Spleen (tissue), 11 donors: ENCODE measurements around the gene GVQW3. TPM values are rescaled to one million over a fixed set of nuclear protein-coding genes. Genes with fewer than 3 reads are reported as not detected.
A peak's percentile ranks its signal among the peaks of the same experiment; 100 is the strongest.

Source experiments
- DNase-seq: peaks from one replicate; pipeline ENCODE4 v3.0.0-alpha.2; 2020
- H3K27ac ChIP-seq, 8 donors: fragments of 200-600 bp; sonication (generic) in 7 of 8; 1 replicate in 4 of 8; 2 replicates in 4 of 8; pipeline versions ENCODE4 v1.5.0 to v1.8.0; 2016 to 2021; ENCODE audit warnings: inconsistent platforms in 4 of 8, mild to moderate bottlenecking in 4 of 8, moderate library complexity in 1 of 8
- H3K27me3 ChIP-seq, 7 donors: fragments of 200-600 bp; sonication (generic) in 6 of 7; replicated peaks in 1 of 7; 1 replicate in 4 of 7; 2 replicates in 3 of 7; pipeline versions ENCODE4 v1.5.0 to v1.8.0; 2016 to 2021; ENCODE audit warnings: inconsistent platforms in 3 of 7, mild to moderate bottlenecking in 1 of 7
- H3K36me3 ChIP-seq, 6 donors: fragments of 200-600 bp; sonication (generic) in 5 of 6; 1 replicate in 4 of 6; 2 replicates in 2 of 6; pipeline versions ENCODE4 v1.5.0 to v1.8.0; 2016 to 2021; ENCODE audit warnings: inconsistent platforms in 2 of 6
- H3K4me1 ChIP-seq, 6 donors: fragments of 200-600 bp; sonication (generic) in 5 of 6; 1 replicate in 3 of 6; 2 replicates in 3 of 6; pipeline versions ENCODE4 v1.5.0 to v1.8.0; 2016 to 2021; ENCODE audit warnings: inconsistent platforms in 3 of 6
- H3K4me3 ChIP-seq, 8 donors: fragments of 200-600 bp; sonication (generic) in 7 of 8; 1 replicate in 4 of 8; 2 replicates in 4 of 8; pipeline versions ENCODE4 v1.5.0 to v1.8.0; 2016 to 2021; ENCODE audit warnings: inconsistent platforms in 4 of 8, mild to moderate bottlenecking in 4 of 8, moderate library complexity in 2 of 8
- H3K9me3 ChIP-seq, 8 donors: fragments of 200-600 bp; sonication (generic) in 7 of 8; 1 replicate in 4 of 8; 2 replicates in 4 of 8; pipeline versions ENCODE4 v1.5.0 to v1.8.0; 2016 to 2021; ENCODE audit warnings: inconsistent platforms in 4 of 8
- POLR2A ChIP-seq, 3 donors: fragments of 450-650 bp; IDR thresholded peaks; one replicate each; pipeline ENCODE4 v1.5.1; 2017; ENCODE audit warnings: antibody characterized with exemption in 3 of 3, mild to moderate bottlenecking in 1 of 3
- POLR2AphosphoS5 ChIP-seq, 3 donors: sonication (generic); formaldehyde crosslinking; IDR thresholded peaks; one replicate each; pipeline ENCODE4 v1.5.1; 2017; ENCODE audit warnings: antibody characterized with exemption in 3 of 3
- WGBS, 5 donors: extraction: QIAGEN DNeasy Blood & Tissue Kit in 3 of 5; methylation state at CpG; one replicate each; pipeline versions ENCODE4 v1.1.5 to v1.1.7; 2013 to 2018; 5-methylcytosine and 5-hydroxymethylcytosine counted together
- intact Hi-C: fragments of 100-400 bp; cut with DNase I; formaldehyde crosslinking; loops from one replicate; pipeline ENCODE4 v1.15.0; 2023; ENCODE audit warnings: low total_unique reads
- polyA plus RNA-seq, 3 donors: library from polyadenylated mRNA; stranded (reverse); fragments of 200-250 nt; gene quantifications; one replicate each; pipeline ENCODE4 v1.2.1, GENCODE V29; 2013
- total RNA-seq, 7 donors: library from RNA; depleted of rRNA in 3 of 7; stranded (reverse); fragments of >200 nt in 3 of 7; fragmentation: NEBNext Ultra II Directional in 4 of 7; extraction: Animal tissue kit (Norgen Biotek cat#: 25700) in 4 of 7; gene quantifications; one replicate each; pipeline versions ENCODE4 v1.1.0 to v1.2.1, GENCODE V29; 2016 to 2021
- TF ChIP-seq, protein P1 (sequence below), 11 experiments: fragments of 200-600 bp in 7 of 11; fragments of 450-650 bp in 4 of 11; sonication (generic) in 4 of 11; IDR thresholded peaks in 8 of 11; conservative IDR thresholded peaks in 3 of 11; 1 replicate in 7 of 11; 2 replicates in 4 of 11; pipeline versions ENCODE4 v1.4.0 to v1.8.0; 2016 to 2021; ENCODE audit warnings: antibody characterized with exemption in 11 of 11, inconsistent platforms in 4 of 11, mild to moderate bottlenecking in 1 of 11
- donor health status: healthy with polysubstance abuse.
- donor health status: DM: no; HTN: no; CAD: no; lungs with moderate emphysema.
- donor health status: DM: no; HTN: no; CAD: no.
- donor health status: Bipolar disorder and iron deficiency.
- donor health status: healthy.
- donor health status: DM: no; HTN: no; CAD: no.
- donor health status: DM: yes; HTN: yes; CAD: no.

GVQW3 gene
- total and polyA plus RNA-seq, 10 donors: 0.35 to 5.6 (median 4.0) TPM

DNA sequence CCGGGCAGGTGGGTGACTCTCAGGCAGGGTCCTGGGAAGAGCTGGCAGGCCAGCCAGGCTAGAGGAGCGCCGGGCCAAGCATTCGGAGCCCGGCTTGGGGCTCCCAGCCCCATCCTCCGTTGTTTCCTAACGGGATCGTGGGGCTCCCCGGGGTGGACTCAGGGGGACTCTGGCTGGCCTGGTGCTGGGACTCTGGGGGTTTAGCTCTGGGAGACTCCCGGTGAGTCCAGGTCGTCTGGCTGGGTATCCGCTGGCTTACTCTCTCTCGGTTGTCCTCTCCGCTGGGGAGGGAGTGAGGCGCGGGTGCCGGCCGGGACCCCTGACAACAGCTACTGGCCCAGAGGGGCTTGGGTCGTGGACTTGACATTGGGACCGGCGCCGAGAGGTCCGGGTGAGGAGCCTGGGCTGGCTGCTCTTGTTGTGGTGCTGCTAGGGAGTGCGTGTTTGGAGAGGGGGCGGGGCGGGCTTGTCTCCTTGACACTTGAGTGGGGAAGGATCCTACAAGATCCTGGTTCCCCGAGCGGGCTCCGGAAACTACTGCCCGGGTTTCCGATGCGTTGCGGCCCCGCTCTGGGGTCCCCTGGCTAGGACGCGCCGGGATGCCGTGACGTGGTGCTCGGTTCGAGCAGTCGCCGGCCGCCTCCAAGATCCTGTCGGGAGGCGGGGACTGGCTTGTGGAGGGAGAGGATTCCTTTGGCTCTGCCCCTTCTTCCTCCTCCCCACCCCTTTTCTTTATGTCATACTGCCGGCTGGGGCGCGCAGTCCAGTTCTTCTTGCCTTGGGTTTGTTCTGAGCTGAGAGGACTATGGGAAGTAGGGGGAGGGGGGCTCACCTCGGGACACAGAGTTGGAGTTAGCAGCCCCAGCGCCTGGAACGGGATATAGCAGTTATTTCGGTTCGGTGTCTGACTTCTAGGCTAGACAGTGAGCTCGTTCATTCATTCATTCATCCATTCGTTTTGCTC, 64.3 kb downstream of the GVQW3 start:
- no peaks in the 10 kb centered on the region for H3K27me3 ChIP-seq
- peaks cover 13 to 59% (median 27%) of the 10 kb centered on the region in 6 donors for H3K4me1 ChIP-seq
- peak overlapping the region; percentile 83 to 95 (median 93) for H3K27ac ChIP-seq
- H3K4me3 ChIP-seq: peak overlapping the region; percentile 86 to 100 (median 98)
- peaks cover 0 to 48% (median 18%) of the 10 kb centered on the region in 6 donors for H3K36me3 ChIP-seq
- H3K9me3 ChIP-seq: no peaks in the 10 kb centered on the region
- DNase-seq: peak; percentile 92
- WGBS, 5 donors: 0 to 1% (median 0%) methylated on average over 31 to 56 of the region's 56 CpGs
- intact Hi-C loops: no loop called here
- TF ChIP-seq POLR2AphosphoS5 (IDR thresholded peaks at IDR 0.05) (peak; percentile 66 to 83 (median 78)), POLR2A (IDR thresholded peaks at IDR 0.05) (peak in 1 of 3 donors; percentile 12)
- TF ChIP-seq, protein P1, sequence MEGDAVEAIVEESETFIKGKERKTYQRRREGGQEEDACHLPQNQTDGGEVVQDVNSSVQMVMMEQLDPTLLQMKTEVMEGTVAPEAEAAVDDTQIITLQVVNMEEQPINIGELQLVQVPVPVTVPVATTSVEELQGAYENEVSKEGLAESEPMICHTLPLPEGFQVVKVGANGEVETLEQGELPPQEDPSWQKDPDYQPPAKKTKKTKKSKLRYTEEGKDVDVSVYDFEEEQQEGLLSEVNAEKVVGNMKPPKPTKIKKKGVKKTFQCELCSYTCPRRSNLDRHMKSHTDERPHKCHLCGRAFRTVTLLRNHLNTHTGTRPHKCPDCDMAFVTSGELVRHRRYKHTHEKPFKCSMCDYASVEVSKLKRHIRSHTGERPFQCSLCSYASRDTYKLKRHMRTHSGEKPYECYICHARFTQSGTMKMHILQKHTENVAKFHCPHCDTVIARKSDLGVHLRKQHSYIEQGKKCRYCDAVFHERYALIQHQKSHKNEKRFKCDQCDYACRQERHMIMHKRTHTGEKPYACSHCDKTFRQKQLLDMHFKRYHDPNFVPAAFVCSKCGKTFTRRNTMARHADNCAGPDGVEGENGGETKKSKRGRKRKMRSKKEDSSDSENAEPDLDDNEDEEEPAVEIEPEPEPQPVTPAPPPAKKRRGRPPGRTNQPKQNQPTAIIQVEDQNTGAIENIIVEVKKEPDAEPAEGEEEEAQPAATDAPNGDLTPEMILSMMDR (IDR thresholded peaks at IDR 0.05 in 8 of 11, conservative IDR thresholded peaks at IDR 0.05 in 3 of 11): no peak

DNA sequence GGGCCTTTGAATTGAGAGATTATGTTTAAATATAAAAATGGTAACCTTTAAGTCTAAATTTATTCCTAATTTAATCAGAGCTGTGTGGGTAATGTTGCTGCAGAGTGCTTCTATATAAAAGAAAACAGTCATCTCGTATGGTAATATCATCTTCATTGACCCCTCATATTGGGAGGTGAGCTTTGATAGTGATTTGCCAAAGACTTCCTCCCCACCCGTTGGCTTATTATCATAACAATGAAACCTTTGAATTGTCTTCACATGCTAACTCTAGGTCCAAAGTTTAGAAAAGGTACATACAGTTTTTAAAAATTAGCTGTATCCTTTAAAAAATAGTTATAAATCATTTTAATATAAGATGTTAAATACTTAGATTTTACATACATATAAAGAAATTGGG, 67.4 kb downstream of the GVQW3 start:
- no peaks in the 10 kb centered on the region for H3K27me3 ChIP-seq
- H3K36me3 ChIP-seq: peaks cover 0 to 67% (median 27%) of the 10 kb centered on the region in 6 donors
- H3K9me3 ChIP-seq: no peaks in the 10 kb centered on the region
- TF ChIP-seq POLR2AphosphoS5 (IDR thresholded peaks at IDR 0.05) (no peak), POLR2A (IDR thresholded peaks at IDR 0.05) (no peak)
- TF ChIP-seq, protein P1 (IDR thresholded peaks at IDR 0.05 in 8 of 11, conservative IDR thresholded peaks at IDR 0.05 in 3 of 11): no peak
- H3K4me3 ChIP-seq: no peak overlapping the region
- H3K4me1 ChIP-seq: peaks cover 9 to 54% (median 19%) of the 10 kb centered on the region in 6 donors
- no peak overlapping the region for H3K27ac ChIP-seq
- no peak for DNase-seq
- intact Hi-C loops: no loop called here
- WGBS, 5 donors: 47 to 87% (median 77%) methylated on average over 2 of the region's 2 CpGs

DNA sequence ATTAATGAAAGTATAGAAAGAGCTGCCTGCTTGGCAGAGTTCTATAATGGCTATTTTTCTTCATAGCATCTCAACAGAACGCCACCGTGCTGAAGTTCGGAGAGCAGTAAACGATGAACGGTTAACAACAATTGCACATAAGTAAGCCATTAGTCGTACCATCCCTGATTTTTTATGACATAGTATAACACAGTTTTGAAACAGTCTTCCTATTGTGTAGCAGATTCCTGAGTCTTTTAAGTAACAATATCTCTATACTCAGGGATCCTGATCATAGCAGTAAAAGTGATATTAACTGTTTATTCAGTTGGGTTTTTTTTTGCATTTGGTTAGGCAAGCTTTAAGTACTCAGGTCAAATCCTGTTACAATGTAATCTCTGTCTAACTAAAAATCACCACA, 72.1 kb downstream of the GVQW3 start:
- Histone ChIP-seq H3K4me3 (no peak overlapping the region), H3K36me3 (peaks cover 0 to 98% (median 24%) of the 10 kb centered on the region in 6 donors), H3K27me3 (no peaks in the 10 kb centered on the region), H3K27ac (no peak overlapping the region), H3K9me3 (no peaks in the 10 kb centered on the region), H3K4me1 (peaks cover 0 to 19% (median 0%) of the 10 kb centered on the region in 6 donors)
- intact Hi-C loops: no loop called here
- WGBS, 5 donors: 93 to 96% (median 96%) methylated on average over 6 of the region's 6 CpGs
- TF ChIP-seq, protein P1 (IDR thresholded peaks at IDR 0.05 in 8 of 11, conservative IDR thresholded peaks at IDR 0.05 in 3 of 11): no peak
- TF ChIP-seq POLR2A (IDR thresholded peaks at IDR 0.05) (no peak), POLR2AphosphoS5 (IDR thresholded peaks at IDR 0.05) (no peak)
- no peak for DNase-seq

DNA sequence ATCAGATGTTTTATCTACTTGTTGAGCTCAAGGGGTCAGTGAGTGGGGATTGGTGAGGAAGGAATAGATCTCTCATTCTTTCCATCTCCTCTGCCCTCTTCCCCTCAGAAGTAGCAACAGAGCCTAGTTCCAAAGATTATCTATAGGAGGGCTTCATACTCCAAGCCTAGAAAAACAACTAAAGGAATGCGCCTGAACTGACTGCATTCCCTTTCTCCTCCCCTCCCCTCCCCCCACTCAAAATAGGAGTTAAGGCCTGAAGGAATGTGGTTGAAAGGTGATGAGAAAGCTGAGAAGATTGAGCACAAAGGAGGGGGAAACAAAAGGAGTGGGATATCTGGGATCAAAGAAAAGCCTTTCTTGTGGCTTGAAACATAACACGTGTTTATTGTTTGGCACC, 74.2 kb downstream of the GVQW3 start:
- Histone ChIP-seq H3K9me3 (no peaks in the 10 kb centered on the region), H3K36me3 (peaks cover 0 to 98% (median 28%) of the 10 kb centered on the region in 6 donors), H3K4me1 (peaks cover 0 to 8% (median 0%) of the 10 kb centered on the region in 6 donors), H3K27ac (no peak overlapping the region), H3K27me3 (no peaks in the 10 kb centered on the region), H3K4me3 (no peak overlapping the region)
- no peak for DNase-seq
- WGBS, 5 donors: 76 to 92% (median 87%) methylated on average over 2 of the region's 2 CpGs
- no peak for TF ChIP-seq POLR2AphosphoS5 (IDR thresholded peaks at IDR 0.05)
- TF ChIP-seq POLR2A (IDR thresholded peaks at IDR 0.05): no peak
- TF ChIP-seq, protein P1 (IDR thresholded peaks at IDR 0.05 in 8 of 11, conservative IDR thresholded peaks at IDR 0.05 in 3 of 11): no peak
- intact Hi-C loops: no loop called here
